Measurements from ENCODE around the gene SRF.

The SRF gene

DNA sequence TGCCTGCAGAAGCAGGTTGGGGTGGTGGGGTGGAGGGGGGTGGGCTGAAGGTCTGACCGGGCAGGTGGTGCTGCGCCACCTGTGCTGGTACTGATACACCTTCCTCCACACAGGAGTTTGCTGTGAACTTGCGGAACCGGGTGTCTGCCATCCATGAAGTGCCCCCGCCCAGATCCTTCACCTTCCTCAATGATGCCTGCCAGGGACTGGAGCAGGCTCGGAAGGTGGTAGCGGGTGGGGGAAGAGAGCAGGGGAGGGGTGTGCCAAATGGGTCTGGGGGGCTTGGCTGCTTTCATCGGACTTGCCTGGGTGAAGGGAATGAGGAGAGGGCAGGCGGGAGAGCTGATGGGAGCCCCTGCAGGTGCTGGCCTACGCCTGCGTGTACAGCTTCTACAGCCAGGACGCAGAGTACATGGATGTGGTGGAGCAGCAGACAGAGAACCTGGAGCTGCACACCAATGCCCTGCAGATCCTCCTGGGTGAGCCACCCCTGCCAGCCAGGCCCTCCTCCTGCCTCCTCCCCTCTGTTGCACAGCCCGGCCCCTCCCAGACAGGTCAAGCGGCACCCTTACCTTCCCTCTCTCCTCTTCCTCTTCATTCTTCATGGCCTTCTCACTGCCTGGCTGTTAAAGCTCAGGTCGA, 51.5 kb downstream of the SRF start:
- H3K36me3 ChIP-seq (ENCODE audit: insufficient read depth, low read length): no peaks in the 10 kb centered on the region; the same call in 1 of the 2 replicates

DNA sequence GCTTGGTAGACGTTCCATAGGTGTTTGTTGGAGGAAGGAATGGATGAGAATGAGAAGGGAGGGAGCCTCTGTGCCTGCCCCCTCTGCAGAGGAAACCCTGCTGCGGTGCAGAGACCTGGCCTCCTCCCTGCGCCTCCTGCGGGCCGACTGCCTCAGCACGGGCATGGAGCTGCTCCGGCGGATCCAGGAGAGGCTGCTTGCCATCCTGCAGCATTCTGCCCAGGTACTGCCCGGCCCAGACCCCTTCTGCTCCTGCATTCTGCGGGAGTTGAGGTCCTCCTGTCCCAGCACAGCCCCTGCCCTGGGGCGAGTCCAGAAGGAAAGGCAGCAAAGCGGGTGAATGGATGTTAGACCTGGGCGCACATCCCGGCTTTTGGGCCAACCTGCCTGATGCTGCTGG, 52.1 kb downstream of the SRF start:
- H3K9me3 ChIP-seq (ENCODE audit: insufficient read depth, low read depth, low read length): no peaks in the 10 kb centered on the region
- no peak overlapping the region for H2AFZ ChIP-seq (ENCODE audit: low read length)
- no peak overlapping the region for H3K4me2 ChIP-seq (ENCODE audit: low read depth, low read length, poor library complexity, severe bottlenecking)
- no peaks in the 10 kb centered on the region; the same call in 1 of the 2 replicates for H3K36me3 ChIP-seq (ENCODE audit: insufficient read depth, low read length)
- H3K4me1 ChIP-seq (ENCODE audit: insufficient read depth, low read length, poor library complexity, severe bottlenecking): peaks cover 14% of the 10 kb centered on the region
- no peak overlapping the region for H3K4me3 ChIP-seq (ENCODE audit: low read length, poor library complexity, severe bottlenecking)
- TF ChIP-seq, protein P1, sequence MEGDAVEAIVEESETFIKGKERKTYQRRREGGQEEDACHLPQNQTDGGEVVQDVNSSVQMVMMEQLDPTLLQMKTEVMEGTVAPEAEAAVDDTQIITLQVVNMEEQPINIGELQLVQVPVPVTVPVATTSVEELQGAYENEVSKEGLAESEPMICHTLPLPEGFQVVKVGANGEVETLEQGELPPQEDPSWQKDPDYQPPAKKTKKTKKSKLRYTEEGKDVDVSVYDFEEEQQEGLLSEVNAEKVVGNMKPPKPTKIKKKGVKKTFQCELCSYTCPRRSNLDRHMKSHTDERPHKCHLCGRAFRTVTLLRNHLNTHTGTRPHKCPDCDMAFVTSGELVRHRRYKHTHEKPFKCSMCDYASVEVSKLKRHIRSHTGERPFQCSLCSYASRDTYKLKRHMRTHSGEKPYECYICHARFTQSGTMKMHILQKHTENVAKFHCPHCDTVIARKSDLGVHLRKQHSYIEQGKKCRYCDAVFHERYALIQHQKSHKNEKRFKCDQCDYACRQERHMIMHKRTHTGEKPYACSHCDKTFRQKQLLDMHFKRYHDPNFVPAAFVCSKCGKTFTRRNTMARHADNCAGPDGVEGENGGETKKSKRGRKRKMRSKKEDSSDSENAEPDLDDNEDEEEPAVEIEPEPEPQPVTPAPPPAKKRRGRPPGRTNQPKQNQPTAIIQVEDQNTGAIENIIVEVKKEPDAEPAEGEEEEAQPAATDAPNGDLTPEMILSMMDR (conservative IDR thresholded peaks at IDR 0.05; ENCODE audit: low read length): no peak
- no peak for TF ChIP-seq EZH2phosphoT487 (IDR thresholded peaks at IDR 0.05; ENCODE audit: borderline replicate concordance)
- no peaks in the 10 kb centered on the region for H3K9me2 ChIP-seq (replicated peaks; ENCODE audit: low read depth, low read length)
- H3K27me3 ChIP-seq (ENCODE audit: insufficient read depth, low read length, poor library complexity, severe bottlenecking): no peaks in the 10 kb centered on the region
- peaks cover under 1% of the 10 kb centered on the region; the same call in 1 of the 2 replicates for H3K79me2 ChIP-seq (ENCODE audit: insufficient read depth, low read length)
- no peaks in the 10 kb centered on the region for H3F3A ChIP-seq (ENCODE audit: low read depth)
- H4K20me1 ChIP-seq (ENCODE audit: insufficient read depth, low read length, poor library complexity, severe bottlenecking): no peaks in the 10 kb centered on the region
- H3K9ac ChIP-seq (ENCODE audit: low read depth, low read length, poor library complexity, severe bottlenecking): no peak overlapping the region

More for the DNA sequence above, 51.5 kb downstream of the SRF start:
- H3K4me2 ChIP-seq (ENCODE audit: low read depth, low read length, poor library complexity, severe bottlenecking): no peak overlapping the region
- H3F3A ChIP-seq (ENCODE audit: low read depth): no peaks in the 10 kb centered on the region
- H3K27me3 ChIP-seq (ENCODE audit: insufficient read depth, low read length, poor library complexity, severe bottlenecking): no peaks in the 10 kb centered on the region
- TF ChIP-seq EZH2phosphoT487 (IDR thresholded peaks at IDR 0.05; ENCODE audit: borderline replicate concordance): no peak
- TF ChIP-seq, protein P1 (conservative IDR thresholded peaks at IDR 0.05; ENCODE audit: low read length): no peak
- no peaks in the 10 kb centered on the region for H4K20me1 ChIP-seq (ENCODE audit: insufficient read depth, low read length, poor library complexity, severe bottlenecking)
- H3K79me2 ChIP-seq (ENCODE audit: insufficient read depth, low read length): no peaks in the 10 kb centered on the region
- H3K9ac ChIP-seq (ENCODE audit: low read depth, low read length, poor library complexity, severe bottlenecking): no peak overlapping the region
- no peak overlapping the region for H3K4me3 ChIP-seq (ENCODE audit: low read length, poor library complexity, severe bottlenecking)
- H3K4me1 ChIP-seq (ENCODE audit: insufficient read depth, low read length, poor library complexity, severe bottlenecking): peaks cover 11% of the 10 kb centered on the region
- H3K9me2 ChIP-seq (replicated peaks; ENCODE audit: low read depth, low read length): no peaks in the 10 kb centered on the region
- H3K9me3 ChIP-seq (ENCODE audit: insufficient read depth, low read depth, low read length): no peaks in the 10 kb centered on the region
- H2AFZ ChIP-seq (ENCODE audit: low read length): no peak overlapping the region

DNA sequence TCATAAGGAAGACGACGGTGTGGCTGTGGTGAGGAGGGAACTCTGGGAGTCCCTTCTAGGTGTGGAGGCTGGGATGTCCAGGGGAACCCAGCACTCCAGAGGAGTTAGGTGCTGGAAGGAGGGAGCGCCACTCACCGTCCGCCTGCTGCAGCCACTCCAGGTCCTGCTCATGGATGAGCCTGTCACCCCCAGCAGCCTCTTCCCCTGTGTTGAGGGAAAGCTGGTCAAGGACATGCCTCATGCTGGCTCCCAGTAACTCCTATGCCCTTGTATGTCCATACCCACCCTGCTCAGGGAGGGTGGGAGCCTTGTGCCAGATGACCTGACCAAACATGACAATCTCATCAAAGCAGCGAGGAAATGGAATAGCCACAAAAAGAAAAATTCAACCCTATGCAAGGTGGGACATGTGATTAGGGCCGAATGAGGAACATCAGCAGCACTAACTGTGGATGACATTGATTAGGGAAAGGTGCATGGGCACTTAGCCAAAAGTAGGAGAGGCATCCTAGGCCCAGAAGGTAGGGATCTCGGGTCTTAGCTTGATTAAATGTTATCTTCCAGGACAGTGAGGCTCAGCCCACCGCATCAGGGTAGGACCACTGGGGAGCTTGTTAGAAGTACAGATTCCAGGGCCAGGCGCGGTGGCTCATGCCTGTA, 55.3 kb downstream of the SRF start:
- Histone ChIP-seq H3K4me1 (ENCODE audit: insufficient read depth, low read length, poor library complexity, severe bottlenecking) (peaks cover 21% of the 10 kb centered on the region), H3K79me2 (ENCODE audit: insufficient read depth, low read length) (peaks cover 9% of the 10 kb centered on the region; the same call in 1 of the 2 replicates), H3K27me3 (ENCODE audit: insufficient read depth, low read length, poor library complexity, severe bottlenecking) (no peaks in the 10 kb centered on the region), H3K4me3 (ENCODE audit: low read length, poor library complexity, severe bottlenecking) (no peak overlapping the region), H4K20me1 (ENCODE audit: insufficient read depth, low read length, poor library complexity, severe bottlenecking) (no peaks in the 10 kb centered on the region), H3K9me2 (replicated peaks; ENCODE audit: low read depth, low read length) (no peaks in the 10 kb centered on the region), H3K9ac (ENCODE audit: low read depth, low read length, poor library complexity, severe bottlenecking) (no peak overlapping the region), H3K9me3 (ENCODE audit: insufficient read depth, low read depth, low read length) (no peaks in the 10 kb centered on the region), H3K4me2 (ENCODE audit: low read depth, low read length, poor library complexity, severe bottlenecking) (no peak overlapping the region), H3K36me3 (ENCODE audit: insufficient read depth, low read length) (no peaks in the 10 kb centered on the region), H2AFZ (ENCODE audit: low read length) (no peak overlapping the region), H3F3A (ENCODE audit: low read depth) (no peaks in the 10 kb centered on the region)
- TF ChIP-seq, protein P1 (conservative IDR thresholded peaks at IDR 0.05; ENCODE audit: low read length): no peak
- no peak for TF ChIP-seq EZH2phosphoT487 (IDR thresholded peaks at IDR 0.05; ENCODE audit: borderline replicate concordance)
